ENCODE results near the gene SIM1.

Gene SIM1

GRCh38 chr6:100430962-100431361 is 33.8 kb downstream of the SIM1 start:
- TF ChIP-seq CTCF (IDR thresholded peaks at IDR 0.05; ENCODE audit: low read depth, low read length, missing control alignments) = no peak
- no peak for DNase-seq (ENCODE audit: low read depth)
- in situ Hi-C loops (cut with HindIII; ENCODE audit: low sequenced_read_pairs) = no loop called here
- no peak overlapping the region for H3K4me3 ChIP-seq (ENCODE audit: low read depth, low read length)

GRCh38 chr6:100427452-100427851 is 37.3 kb downstream of the SIM1 start:
- TF ChIP-seq CTCF (IDR thresholded peaks at IDR 0.05; ENCODE audit: low read depth, low read length, missing control alignments) = no peak
- no peak for DNase-seq (ENCODE audit: low read depth)
- no peak overlapping the region for H3K4me3 ChIP-seq (ENCODE audit: low read depth, low read length)
- in situ Hi-C loops (cut with HindIII; ENCODE audit: low sequenced_read_pairs) = no loop called here

GRCh38 chr6:100426744-100427338 is 37.9 kb downstream of the SIM1 start:
- H3K4me3 ChIP-seq (ENCODE audit: low read depth, low read length) = no peak overlapping the region
- in situ Hi-C loops (cut with HindIII; ENCODE audit: low sequenced_read_pairs) = no loop called here
- no peak for TF ChIP-seq CTCF (IDR thresholded peaks at IDR 0.05; ENCODE audit: low read depth, low read length, missing control alignments)
- DNase-seq (ENCODE audit: low read depth) = no peak

GRCh38 chr6:100426241-100426640 is 38.5 kb downstream of the SIM1 start:
- no peak for TF ChIP-seq CTCF (IDR thresholded peaks at IDR 0.05; ENCODE audit: low read depth, low read length, missing control alignments)
- no peak for DNase-seq (ENCODE audit: low read depth)
- in situ Hi-C loops (cut with HindIII; ENCODE audit: low sequenced_read_pairs) = no loop called here
- H3K4me3 ChIP-seq (ENCODE audit: low read depth, low read length) = no peak overlapping the region

- TF ChIP-seq CTCF (IDR thresholded peaks at IDR 0.05; ENCODE audit: low read depth, low read length, missing control alignments) = no peak
- DNase-seq (ENCODE audit: low read depth) = no peak
- in situ Hi-C loops (cut with HindIII; ENCODE audit: low sequenced_read_pairs) = no loop called here
Measured at GRCh38 chr6:100420711-100421110, 44.0 kb downstream of the SIM1 start.

GRCh38 chr6:100417036-100417435 is 47.7 kb downstream of the SIM1 start:
- no peak for DNase-seq (ENCODE audit: low read depth)
- in situ Hi-C loops (cut with HindIII; ENCODE audit: low sequenced_read_pairs) = no loop called here
- TF ChIP-seq CTCF (IDR thresholded peaks at IDR 0.05; ENCODE audit: low read depth, low read length, missing control alignments) = no peak
- H3K4me3 ChIP-seq (ENCODE audit: low read depth, low read length) = no peak overlapping the region

More at GRCh38 chr6:100420711-100421110, 44.0 kb downstream of the SIM1 start:
- H3K4me3 ChIP-seq (ENCODE audit: low read depth, low read length) = no peak overlapping the region

Measured in astrocyte of the cerebellum (primary cell).